Eye (tissue), 1 donor: ENCODE data around the gene RABGGTA.
"Not testable (repeated sequence)": the region's sequence is repeated elsewhere in the genome, so short reads cannot be mapped to it uniquely, and the experiment has no call there.

Experiments used
- DNase-seq: peaks from one replicate; pipeline ENCODE4 v3.0.0-alpha.2; 2015

RABGGTA gene

DNA sequence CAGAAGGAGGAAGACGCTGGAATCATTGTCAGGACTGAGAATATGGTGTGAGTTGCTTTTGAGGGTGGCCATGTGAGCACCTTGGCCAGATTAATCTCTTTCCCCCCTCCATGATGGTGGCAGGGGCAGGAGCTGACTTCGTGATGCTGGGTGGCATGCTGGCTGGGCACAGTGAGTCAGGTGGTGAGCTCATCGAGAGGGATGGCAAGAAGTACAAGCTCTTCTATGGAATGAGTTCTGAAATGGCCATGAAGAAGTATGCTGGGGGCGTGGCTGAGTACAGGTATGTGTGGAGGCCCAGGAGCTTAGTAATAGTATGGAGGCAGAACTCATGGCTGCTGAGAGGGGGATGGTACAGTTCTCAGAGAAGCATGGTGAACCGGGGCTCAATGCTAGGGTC, 33.3 kb downstream of the RABGGTA start:
- no peak for DNase-seq

DNA sequence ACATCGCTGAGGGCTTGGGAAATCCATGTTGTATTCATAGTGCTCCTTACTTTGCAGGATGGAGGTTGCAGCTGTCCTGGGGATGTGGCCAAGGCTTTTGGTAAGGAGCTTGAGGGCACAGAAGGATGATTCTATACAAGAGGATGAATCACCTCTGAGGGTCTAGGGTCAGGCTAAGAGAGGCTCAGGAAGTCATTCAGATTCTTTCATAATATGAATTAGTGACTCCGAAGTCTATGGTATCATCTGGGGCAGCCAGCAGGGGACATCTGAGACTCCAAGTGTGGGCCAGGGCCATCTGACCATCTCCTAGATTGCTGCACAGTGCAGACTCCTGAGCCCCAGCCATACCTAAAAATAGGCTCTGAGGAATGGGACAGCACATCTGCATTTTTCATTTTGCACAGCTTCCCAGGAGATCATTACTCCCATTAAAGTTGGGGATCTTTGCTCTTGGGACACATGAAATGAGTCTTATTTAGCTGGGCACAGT, 33.9 kb downstream of the RABGGTA start:
- DNase-seq, result no peak

DNA sequence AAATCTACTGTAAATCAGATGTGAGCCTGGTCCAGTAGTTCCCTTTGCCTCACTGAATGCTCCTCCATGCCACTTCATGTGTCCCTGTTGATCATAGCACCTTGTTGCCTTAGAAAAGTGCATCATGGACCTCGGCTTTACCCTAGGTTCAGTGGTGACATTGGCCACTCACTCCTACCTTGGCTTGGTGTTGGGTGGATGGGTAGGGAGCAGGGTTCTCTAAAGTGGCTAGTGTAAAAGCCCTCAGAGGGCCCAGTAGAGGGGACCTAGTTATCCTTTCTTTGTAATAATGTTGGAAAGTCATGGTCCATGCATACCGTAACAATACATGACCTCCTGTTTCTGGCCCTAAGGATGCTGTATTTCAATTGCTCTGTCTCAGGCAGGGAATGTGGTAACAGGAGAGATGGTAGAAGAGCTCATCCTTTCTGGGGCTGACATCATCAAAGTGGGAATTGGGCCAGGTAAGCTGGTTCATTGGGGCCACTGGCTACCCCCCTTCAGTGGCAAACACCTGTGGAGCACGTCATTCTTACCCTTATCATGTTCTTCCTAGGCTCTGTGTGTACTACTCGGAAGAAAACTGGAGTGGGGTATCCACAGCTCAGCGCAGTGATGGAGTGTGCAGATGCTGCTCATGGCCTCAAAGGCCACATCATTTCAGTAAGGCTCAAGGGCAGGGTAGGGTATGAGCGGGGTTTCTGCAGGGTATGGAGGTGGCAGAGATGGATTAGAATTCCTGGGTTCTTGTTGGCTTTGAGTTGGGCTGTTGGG, 34.5 kb downstream of the RABGGTA start:
- DNase-seq, result no peak

DNA sequence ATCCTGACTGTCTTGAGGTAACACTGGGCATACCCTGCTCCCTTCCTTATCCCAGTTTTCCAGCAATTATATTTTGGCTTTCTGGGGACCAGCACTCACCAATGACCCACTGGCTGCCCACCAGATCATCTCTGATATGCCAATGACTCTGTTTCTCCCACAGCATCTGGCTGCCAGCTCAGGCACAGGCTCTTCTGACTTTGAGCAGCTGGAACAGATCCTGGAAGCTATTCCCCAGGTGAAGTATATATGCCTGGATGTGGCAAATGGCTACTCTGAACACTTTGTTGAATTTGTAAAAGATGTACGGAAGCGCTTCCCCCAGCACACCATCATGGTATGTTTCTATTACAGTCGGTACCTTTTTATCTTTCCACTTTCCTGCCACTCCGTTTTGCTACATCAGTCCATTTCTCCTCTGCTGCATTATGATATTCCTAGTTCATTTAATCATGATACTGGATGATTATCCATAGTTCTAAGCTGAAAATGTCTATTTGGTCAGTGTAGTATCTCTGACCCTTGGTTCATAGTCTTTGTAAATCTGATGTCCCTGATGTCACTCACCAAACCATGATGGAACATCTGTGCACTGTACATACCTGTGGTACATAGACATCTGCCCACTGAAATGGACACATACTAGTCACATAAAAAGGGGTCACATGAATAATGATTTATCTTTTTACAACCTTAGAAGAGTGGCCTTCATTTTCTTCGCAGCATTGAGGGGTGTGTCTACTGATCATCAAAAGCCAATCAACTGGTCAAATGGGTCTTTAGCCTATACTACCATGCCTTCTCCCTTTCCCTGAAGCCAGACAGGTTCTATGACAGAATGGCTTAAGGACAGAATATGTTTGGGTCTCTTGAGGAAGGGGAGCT, 35.4 kb downstream of the RABGGTA start:
- DNase-seq, result no peak

DNA sequence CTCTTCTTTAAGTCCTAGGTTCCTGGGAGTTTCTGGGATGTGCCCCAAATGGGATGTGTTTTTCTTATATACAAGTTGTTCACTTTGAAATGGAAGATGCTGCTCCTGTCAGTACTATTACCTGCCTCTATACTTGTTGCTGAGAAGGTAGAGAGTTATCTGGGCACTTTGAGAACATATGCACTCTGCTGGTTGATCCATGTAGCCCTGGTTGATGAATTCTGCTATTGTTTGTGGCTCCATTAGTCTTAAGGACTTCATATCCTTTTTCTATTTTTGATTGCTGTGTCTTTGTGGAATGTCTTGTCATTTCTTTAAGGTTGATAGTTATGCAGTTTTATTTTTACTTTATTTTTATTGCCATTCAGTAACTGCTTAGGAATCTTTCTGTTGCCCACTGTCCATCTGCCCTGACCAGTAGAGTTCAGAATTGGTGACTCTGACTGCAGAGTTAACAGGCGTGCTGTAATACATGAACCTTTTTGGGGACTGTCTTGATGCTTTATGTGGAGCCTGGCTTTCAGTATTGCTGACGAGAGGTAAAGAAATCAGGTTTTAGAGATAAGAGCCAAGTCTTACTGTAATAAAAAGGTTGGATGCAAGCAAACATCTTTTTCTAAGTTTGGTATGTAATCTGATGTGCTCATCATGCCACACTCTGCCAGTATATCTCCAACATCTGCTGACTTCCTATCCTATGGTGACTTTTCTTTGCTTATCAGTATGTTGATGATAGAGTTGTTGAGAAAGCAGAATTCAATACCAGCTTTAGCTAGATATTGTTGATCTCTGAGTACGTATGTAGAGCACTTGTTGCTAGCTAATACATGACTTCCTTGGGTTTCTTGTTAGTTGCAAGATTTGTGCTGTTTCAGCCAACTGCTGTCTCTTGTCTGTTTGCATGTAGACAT, 37.0 kb downstream of the RABGGTA start:
- no peak for DNase-seq

DNA sequence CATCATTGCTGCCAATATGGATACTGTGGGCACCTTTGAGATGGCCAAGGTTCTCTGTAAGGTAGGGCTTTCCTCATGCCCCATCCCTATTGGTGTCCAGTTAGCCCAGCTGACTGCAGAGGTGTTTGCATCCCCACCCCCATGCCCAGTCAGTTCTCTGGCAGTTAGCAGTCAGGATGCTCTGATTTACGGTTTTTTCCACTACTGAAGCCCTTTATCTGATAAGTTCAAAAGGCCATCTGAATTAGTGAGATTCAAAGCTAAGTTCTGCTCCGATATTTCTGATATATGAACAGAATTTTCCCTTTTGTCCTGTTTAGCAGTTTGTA, 37.9 kb downstream of the RABGGTA start:
- DNase-seq, result no peak

DNA sequence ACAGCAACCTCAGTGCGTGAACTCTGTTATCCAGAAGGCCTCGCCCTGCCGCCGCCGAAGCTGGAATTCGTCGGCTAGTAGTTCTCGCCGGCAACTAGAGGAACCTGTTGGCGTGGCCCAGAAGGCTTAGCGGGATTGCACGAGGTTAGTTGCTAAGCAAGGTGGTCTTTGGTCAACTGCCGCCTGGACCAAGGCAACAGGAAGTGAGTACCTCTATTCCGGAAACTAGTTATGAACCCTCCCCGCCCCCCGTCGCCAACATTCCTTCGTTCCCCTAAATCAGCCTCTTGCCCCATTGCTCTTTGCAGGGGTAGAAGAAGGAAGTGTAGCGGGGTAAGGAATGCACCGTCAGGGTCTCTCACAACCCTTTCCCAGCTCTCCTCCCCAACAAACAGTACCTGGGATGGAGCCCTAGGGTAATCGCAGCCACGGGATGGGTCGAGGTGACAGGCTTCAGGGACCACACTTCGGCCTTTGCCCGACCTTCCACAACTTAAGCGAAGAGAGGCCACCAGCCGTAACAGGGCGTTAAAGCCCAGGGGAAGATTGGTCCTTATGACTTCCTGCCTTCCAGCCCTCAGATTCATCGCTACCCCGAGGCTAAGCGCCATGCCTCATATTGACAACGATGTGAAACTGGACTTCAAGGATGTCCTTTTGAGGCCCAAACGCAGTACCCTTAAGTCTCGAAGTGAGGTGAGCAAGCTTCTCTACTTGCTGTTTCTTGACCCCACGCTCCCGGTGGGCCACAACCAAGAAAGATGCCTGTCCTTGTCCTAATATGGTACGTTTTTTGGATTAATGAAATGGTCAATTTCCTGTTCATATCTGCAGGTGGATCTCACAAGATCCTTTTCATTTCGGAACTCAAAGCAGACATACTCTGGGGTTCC, 38.5 kb downstream of the RABGGTA start, which contains the start of gene GMPR2:
Gene GMPR2 (plus strand): TSS at position 285 of the 893 bp plus-strand sequence. CDS start 325 bp downstream, at position 610.
- no peak for DNase-seq

DNA sequence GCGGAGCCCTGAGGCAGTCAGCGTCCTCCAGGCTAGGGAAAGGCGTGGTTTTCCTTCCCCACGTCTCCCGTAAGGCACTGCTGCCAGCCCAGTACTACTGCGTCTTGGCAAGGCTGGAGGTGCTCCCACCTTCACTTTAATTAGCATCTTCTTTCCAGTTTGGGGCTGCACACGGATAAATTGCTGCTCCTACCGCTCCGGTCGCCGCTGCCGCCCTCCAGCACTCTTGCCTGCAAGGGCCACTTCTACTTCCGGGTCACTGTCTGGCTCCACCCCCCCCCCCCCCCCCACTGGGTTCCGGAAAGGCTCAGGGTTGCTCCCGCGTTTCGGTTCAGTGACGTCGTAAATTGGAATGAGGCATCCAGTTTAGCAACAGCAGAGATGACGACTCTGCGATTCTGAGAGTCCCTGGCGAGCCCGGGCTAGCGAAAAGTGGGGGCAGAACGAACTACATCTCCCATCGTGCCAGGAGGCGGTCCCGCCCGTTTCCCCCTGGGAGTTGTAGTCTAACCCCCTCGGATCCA, 39.2 kb downstream of the RABGGTA start, which contains the start of gene NEDD8:
Gene NEDD8 (minus strand): TSS at position 247 of the 524 bp plus-strand sequence. CDS start 100 bp downstream, at position 147.
- DNase-seq, result peak; percentile 97

DNA sequence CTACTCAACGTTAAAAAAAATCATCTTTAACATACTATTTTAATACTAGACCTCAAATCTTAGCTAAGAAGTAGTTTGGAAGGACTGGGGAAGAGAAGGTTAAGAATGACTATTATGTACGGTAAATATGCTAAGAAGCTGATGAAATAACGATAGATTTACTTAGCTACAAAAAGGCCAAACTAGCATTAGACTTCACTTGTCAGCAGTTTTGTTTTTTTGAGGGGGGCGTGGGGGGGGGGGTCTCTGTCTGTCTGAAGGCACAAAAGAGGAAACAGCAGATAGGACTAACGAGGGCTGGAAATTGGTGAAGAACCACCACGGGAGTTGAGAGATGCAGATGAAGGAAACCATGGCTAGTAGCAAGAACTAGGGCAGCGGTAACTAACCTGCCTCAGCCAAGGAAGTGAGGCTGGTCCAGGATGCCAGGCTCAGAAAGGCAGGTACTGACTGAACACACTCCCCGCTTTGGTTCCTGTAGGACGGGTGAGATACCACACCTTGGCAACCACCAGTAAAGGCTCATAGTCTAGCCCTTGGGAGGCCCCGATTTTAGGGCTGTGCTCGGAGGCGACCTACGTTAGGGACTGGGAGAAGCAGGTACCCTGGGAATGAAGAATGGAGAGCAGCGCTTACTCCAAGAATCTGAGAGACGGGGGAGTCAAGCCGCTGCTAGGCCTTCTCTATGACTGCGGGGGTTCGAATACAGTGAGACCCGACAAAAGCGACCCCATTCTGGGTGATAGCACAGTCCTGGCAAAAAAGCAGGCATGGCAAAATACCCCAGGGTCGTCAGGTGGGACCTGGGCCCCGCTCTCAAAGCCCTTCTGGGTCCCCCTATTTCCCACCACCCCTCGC, 39.9 kb downstream of the RABGGTA start:
- DNase-seq, result no peak

DNA sequence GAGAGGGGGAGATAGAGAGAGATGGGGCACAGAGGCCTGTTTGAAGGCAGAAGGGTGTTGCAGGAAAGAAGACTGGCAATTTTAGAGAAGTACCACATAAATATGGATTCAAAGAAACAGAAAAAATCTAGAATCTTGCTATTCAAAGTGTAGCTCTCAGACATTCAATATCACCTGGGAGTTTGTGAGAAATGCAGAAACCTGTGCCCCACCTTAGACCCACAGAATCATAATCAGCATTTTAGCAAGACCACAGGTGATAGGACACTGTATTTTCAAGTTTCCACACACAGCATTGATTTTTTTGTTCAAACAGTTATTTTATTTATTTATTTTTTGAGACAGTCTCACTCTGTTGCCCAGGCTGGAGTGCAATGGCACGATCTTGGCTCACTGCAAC, 42.5 kb downstream of the RABGGTA start:
- no peak for DNase-seq

DNA sequence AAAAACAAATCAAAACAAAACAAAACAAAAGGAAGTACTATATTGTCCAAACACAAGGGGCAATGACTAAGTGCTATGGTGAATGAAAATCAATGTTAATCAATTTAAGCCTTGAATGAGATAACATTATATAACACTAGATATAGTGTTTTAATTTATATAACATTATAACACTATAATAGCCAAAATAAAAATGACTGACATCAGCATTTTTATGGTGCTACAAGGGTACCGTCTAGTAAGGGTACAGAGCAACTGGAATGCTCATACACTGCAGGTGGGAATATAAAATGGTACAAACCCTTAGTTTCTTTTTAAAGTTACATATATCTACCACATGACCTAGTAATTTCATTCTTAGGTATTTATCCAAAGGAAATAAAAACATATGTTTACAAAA, 44.9 kb downstream of the RABGGTA start:
- DNase-seq, result no peak

DNA sequence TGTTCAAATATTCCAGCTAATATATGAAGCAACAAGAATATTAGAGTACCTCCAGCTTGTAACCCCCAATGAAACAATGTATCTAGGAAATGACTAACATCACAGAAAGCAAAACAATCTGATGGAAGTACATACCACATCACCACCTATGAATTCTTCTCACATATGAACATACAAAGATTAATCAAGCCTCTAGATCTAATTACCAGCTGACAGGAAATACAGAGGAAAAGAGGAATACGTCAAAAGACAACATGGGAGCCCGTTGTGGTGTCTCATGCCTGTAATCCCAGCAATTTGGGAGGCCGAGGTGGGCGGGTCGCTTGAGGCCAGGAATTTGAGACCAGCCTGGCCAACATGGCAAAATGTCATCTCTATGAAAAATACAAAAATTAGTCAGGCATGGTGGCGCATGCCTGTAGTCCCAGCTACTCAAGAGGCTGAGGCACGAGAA, 46.8 kb downstream of the RABGGTA start:
- DNase-seq, result no peak

DNA sequence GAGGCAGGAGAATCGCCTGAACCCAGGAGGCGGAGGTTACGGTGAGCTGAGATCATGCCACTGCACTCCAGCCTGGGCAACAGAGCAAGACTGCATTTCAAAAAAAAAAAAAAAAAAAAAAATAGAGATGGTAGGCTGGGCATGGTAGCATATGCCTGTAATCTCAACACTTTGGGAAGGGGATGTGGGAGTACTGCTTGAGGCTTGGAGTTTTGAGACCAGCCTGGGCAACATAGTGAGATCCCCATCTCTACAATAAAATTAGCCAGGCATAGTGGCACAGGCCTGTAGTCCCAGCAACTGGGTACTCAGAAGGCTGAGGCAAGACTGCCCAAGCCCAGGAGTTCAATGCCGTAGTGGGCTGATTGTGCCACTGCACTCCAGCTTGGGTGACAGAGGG, 48.4 kb downstream of the RABGGTA start:
- DNase-seq, result not testable (repeated sequence)

DNA sequence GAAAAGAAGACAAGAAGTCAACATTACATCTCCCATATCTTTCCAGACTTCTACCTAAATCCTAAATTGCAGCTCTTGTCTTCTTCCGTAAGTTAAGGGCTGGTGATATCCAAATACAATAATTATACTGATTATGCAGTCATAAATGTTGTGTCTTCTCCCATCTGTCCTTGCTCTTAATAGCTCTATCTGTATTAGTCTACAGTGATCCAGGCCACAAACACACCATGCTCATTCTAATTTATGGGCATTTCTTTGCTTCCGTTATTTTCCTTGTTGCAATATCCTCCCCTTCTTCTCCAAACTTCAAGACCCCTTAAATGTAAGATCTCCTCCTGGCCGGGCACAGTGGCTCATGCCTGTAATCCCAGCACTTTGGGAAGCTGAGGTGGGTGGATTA, 51.9 kb downstream of the RABGGTA start:
- no peak for DNase-seq

DNA sequence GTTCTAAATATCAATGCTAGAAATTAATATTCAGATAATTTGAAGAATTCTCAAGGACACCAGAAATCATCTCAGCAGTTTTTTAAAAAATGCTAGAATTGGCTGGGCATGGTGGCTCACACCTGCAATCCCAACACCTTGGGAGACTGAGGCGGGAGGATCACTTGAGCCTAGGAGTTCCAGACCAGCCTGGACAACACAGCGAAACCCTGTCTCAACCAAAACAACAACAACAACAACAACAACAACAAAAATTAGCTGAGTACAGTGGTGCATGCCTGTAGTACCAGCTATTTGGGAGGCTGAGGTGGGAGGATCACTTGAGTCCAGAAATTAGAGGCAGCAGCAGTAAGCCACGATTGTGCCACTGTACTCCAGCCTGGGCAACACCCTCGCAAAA, 52.3 kb downstream of the RABGGTA start:
- DNase-seq, result no peak

DNA sequence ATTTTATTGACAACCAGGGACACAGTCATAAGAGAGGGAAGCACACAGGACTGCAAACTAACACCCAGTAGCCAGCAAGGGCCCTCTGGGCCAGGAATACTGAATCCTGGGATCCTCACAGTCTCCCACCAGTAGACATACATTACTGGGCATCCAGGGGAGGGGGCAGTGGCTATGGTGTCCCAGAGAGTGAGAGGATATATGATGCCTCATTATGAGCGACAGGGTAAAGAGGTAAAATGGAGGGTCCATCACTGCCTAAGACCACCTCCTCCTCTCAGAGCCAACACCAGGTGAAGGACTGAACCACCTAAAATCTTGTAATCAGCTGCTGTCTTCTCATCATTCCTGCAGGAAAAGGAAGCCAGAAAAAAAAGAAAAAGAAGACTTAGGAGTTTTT, 54.5 kb downstream of the RABGGTA start:
- DNase-seq, result not testable (repeated sequence)

DNA sequence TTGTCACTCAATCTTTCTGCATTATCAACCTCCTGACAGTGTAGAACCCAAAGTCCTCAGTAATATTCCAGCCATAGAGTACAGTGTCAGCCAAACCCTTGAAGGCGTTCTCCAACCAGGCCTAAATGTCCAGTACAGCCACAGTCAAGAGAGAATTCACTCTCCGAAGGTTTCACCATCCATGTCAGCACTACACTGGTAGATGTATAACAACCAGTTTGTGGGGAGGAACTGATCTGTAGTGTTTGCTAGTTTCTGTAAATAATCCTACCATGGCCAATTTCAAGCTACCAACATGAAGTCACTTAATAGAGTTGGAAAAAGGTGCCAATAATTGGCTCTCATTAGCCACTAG, 55.1 kb downstream of the RABGGTA start:
- no peak for DNase-seq
